SJCRH30 (cell line): ENCODE data around the gene RPS6KA3. TPM values are rescaled to one million over a fixed set of nuclear protein-coding genes. Genes with fewer than 3 reads are reported as not detected.

Source experiments
- DNase-seq, 2 experiments: peaks; one replicate each; pipeline ENCODE4 v3.0.0-alpha.2; 2015 to 2020
- H3K27ac ChIP-seq: fragments of 250-450 bp; sonication (Bioruptor Pico); 2 replicates; pipeline ENCODE4 v1.5.1; 2020; ENCODE audit warnings: mild to moderate bottlenecking, moderate library complexity
- H3K27me3 ChIP-seq: fragments of 250-450 bp; sonication (Bioruptor Pico); 2 replicates; pipeline ENCODE4 v1.5.1; 2020; ENCODE audit warnings: mild to moderate bottlenecking, moderate library complexity
- H3K36me3 ChIP-seq: fragments of 250-450 bp; sonication (Bioruptor Pico); 2 replicates; pipeline ENCODE4 v1.5.1; 2020; ENCODE audit warnings: mild to moderate bottlenecking, moderate library complexity
- H3K4me1 ChIP-seq: fragments of 250-450 bp; sonication (Bioruptor Pico); 2 replicates; pipeline ENCODE4 v1.5.1; 2020; ENCODE audit warnings: mild to moderate bottlenecking, moderate library complexity
- H3K4me3 ChIP-seq: fragments of 250-450 bp; sonication (Bioruptor Pico); 2 replicates; pipeline ENCODE4 v1.5.1; 2020; ENCODE audit warnings: mild to moderate bottlenecking, moderate library complexity
- H3K9me3 ChIP-seq: fragments of 250-450 bp; sonication (Bioruptor Pico); replicated peaks from 2 replicates; pipeline ENCODE4 v1.5.1; 2020; ENCODE audit warnings: mild to moderate bottlenecking, moderate library complexity
- total RNA-seq: library from RNA; depleted of rRNA; stranded (reverse); fragments of >200 nt; shearing (Covaris generic); gene quantifications from 2 replicates; pipeline ENCODE4 v1.2.3, GENCODE V29; 2014; rRNA removed

RPS6KA3 gene
- total RNA-seq: 89.3 and 92.0 TPM in 2 replicates

- H3K4me3 ChIP-seq: peak within 1 kb of the TSS; percentile 91
- no peaks in the 10 kb centered on the region for H3K36me3 ChIP-seq
- peak; percentile 91 for DNase-seq
- H3K27me3 ChIP-seq: no peaks in the 10 kb centered on the region
- H3K27ac ChIP-seq: peak within 1 kb of the TSS; percentile 55
- peaks cover 15% of the 10 kb centered on the region for H3K4me1 ChIP-seq
- H3K9me3 ChIP-seq: no peaks in the 10 kb centered on the region
Measured at GRCh38 chrX:20266810-20267606, at the start of gene RPS6KA3. RPS6KA3 (minus strand) TSS chrX:20266909; CDS start chrX:20266632, 277 bp downstream.

GRCh38 chrX:20315140-20315539, 48.4 kb upstream of the RPS6KA3 start:
- no peak for DNase-seq
- Histone ChIP-seq H3K4me1 (no peaks in the 10 kb centered on the region), H3K36me3 (no peaks in the 10 kb centered on the region), H3K27me3 (no peaks in the 10 kb centered on the region), H3K27ac (no peak overlapping the region), H3K4me3 (no peak overlapping the region), H3K9me3 (no peaks in the 10 kb centered on the region)

- Histone ChIP-seq H3K27me3 (no peaks in the 10 kb centered on the region), H3K27ac (no peak overlapping the region), H3K4me3 (no peak overlapping the region), H3K9me3 (no peaks in the 10 kb centered on the region), H3K36me3 (no peaks in the 10 kb centered on the region), H3K4me1 (peaks cover 2% of the 10 kb centered on the region; the same call in 1 of the 2 replicates)
- DNase-seq: no peak
Measured at GRCh38 chrX:20313899-20314298, 47.2 kb upstream of the RPS6KA3 start.

- no peak for DNase-seq
- Histone ChIP-seq H3K27ac (no peak overlapping the region), H3K4me1 (peaks cover 2% of the 10 kb centered on the region; the same call in 1 of the 2 replicates), H3K36me3 (no peaks in the 10 kb centered on the region), H3K9me3 (no peaks in the 10 kb centered on the region), H3K27me3 (no peaks in the 10 kb centered on the region), H3K4me3 (no peak overlapping the region)
Measured at GRCh38 chrX:20312018-20312417, 45.3 kb upstream of the RPS6KA3 start.

GRCh38 chrX:20311505-20311904, 44.8 kb upstream of the RPS6KA3 start:
- H3K27ac ChIP-seq: no peak overlapping the region
- no peaks in the 10 kb centered on the region for H3K36me3 ChIP-seq
- no peak overlapping the region for H3K4me3 ChIP-seq
- DNase-seq: no peak
- H3K9me3 ChIP-seq: no peaks in the 10 kb centered on the region
- no peaks in the 10 kb centered on the region for H3K27me3 ChIP-seq
- H3K4me1 ChIP-seq: peaks cover 2% of the 10 kb centered on the region; the same call in 1 of the 2 replicates

- DNase-seq: peak; percentile 13 to 43
- H3K27me3 ChIP-seq: no peaks in the 10 kb centered on the region
- no peaks in the 10 kb centered on the region for H3K36me3 ChIP-seq
- H3K4me3 ChIP-seq: no peak overlapping the region
- no peak overlapping the region for H3K27ac ChIP-seq
- no peaks in the 10 kb centered on the region for H3K9me3 ChIP-seq
- peaks cover 2% of the 10 kb centered on the region; the same call in 1 of the 2 replicates for H3K4me1 ChIP-seq
Measured at GRCh38 chrX:20309806-20310205, 43.1 kb upstream of the RPS6KA3 start.

GRCh38 chrX:20306668-20307067, 40.0 kb upstream of the RPS6KA3 start:
- H3K27ac ChIP-seq: no peak overlapping the region
- DNase-seq: no peak
- H3K4me1 ChIP-seq: peaks cover 2% of the 10 kb centered on the region; the same call in 1 of the 2 replicates
- H3K27me3 ChIP-seq: no peaks in the 10 kb centered on the region
- H3K36me3 ChIP-seq: no peaks in the 10 kb centered on the region
- H3K4me3 ChIP-seq: no peak overlapping the region
- no peaks in the 10 kb centered on the region for H3K9me3 ChIP-seq

- peaks cover 4% of the 10 kb centered on the region; the same call in 1 of the 2 replicates for H3K4me1 ChIP-seq
- H3K27ac ChIP-seq: no peak overlapping the region
- H3K9me3 ChIP-seq: no peaks in the 10 kb centered on the region
- no peaks in the 10 kb centered on the region for H3K27me3 ChIP-seq
- no peak overlapping the region for H3K4me3 ChIP-seq
- H3K36me3 ChIP-seq: no peaks in the 10 kb centered on the region
- peak in 1 of 2 experiments; percentile 5 for DNase-seq
Measured at GRCh38 chrX:20300822-20301221, 34.1 kb upstream of the RPS6KA3 start.

- DNase-seq: no peak
- H3K9me3 ChIP-seq: no peaks in the 10 kb centered on the region
- no peaks in the 10 kb centered on the region for H3K27me3 ChIP-seq
Measured at GRCh38 chrX:20294957-20295356, 28.2 kb upstream of the RPS6KA3 start.

GRCh38 chrX:20294284-20294683, 27.6 kb upstream of the RPS6KA3 start:
- no peaks in the 10 kb centered on the region for H3K27me3 ChIP-seq
- no peaks in the 10 kb centered on the region for H3K36me3 ChIP-seq
- H3K9me3 ChIP-seq: no peaks in the 10 kb centered on the region
- no peak overlapping the region for H3K27ac ChIP-seq
- H3K4me3 ChIP-seq: no peak overlapping the region
- H3K4me1 ChIP-seq: peaks cover 4% of the 10 kb centered on the region; the same call in 1 of the 2 replicates
- DNase-seq: no peak

More at GRCh38 chrX:20294957-20295356, 28.2 kb upstream of the RPS6KA3 start:
- H3K36me3 ChIP-seq: no peaks in the 10 kb centered on the region
- H3K4me1 ChIP-seq: peaks cover 4% of the 10 kb centered on the region; the same call in 1 of the 2 replicates
- no peak overlapping the region for H3K4me3 ChIP-seq
- no peak overlapping the region for H3K27ac ChIP-seq

- no peaks in the 10 kb centered on the region for H3K27me3 ChIP-seq
- H3K4me3 ChIP-seq: no peak overlapping the region
- H3K36me3 ChIP-seq: no peaks in the 10 kb centered on the region
- 0 out of 2 replicates have a peak, but pooled peaks cover 4% of the 10 kb centered on the region for H3K9me3 ChIP-seq
- no peak for DNase-seq
- H3K4me1 ChIP-seq: no peaks in the 10 kb centered on the region
- no peak overlapping the region for H3K27ac ChIP-seq
Measured at GRCh38 chrX:20285511-20285910, 18.8 kb upstream of the RPS6KA3 start.

- Histone ChIP-seq H3K9me3 (0 out of 2 replicates have a peak, but pooled peaks cover 4% of the 10 kb centered on the region), H3K4me3 (no peak overlapping the region), H3K27ac (no peak overlapping the region), H3K27me3 (no peaks in the 10 kb centered on the region), H3K4me1 (no peaks in the 10 kb centered on the region), H3K36me3 (no peaks in the 10 kb centered on the region)
- DNase-seq: no peak
Measured at GRCh38 chrX:20284992-20285391, 18.3 kb upstream of the RPS6KA3 start.

GRCh38 chrX:20284444-20284843, 17.7 kb upstream of the RPS6KA3 start:
- no peaks in the 10 kb centered on the region for H3K27me3 ChIP-seq
- H3K36me3 ChIP-seq: no peaks in the 10 kb centered on the region
- no peak overlapping the region for H3K4me3 ChIP-seq
- DNase-seq: no peak
- no peaks in the 10 kb centered on the region for H3K4me1 ChIP-seq
- H3K27ac ChIP-seq: no peak overlapping the region
- H3K9me3 ChIP-seq: 0 out of 2 replicates have a peak, but pooled peaks cover 4% of the 10 kb centered on the region

GRCh38 chrX:20280938-20281337, 14.2 kb upstream of the RPS6KA3 start:
- no peaks in the 10 kb centered on the region for H3K9me3 ChIP-seq
- H3K36me3 ChIP-seq: no peaks in the 10 kb centered on the region
- no peak overlapping the region for H3K4me3 ChIP-seq
- no peak overlapping the region for H3K27ac ChIP-seq
- no peak for DNase-seq
- no peaks in the 10 kb centered on the region for H3K27me3 ChIP-seq
- no peaks in the 10 kb centered on the region for H3K4me1 ChIP-seq

GRCh38 chrX:20274121-20274520, 7.4 kb upstream of the RPS6KA3 start:
- Histone ChIP-seq H3K27ac (no peak overlapping the region), H3K4me3 (no peak overlapping the region), H3K36me3 (no peaks in the 10 kb centered on the region), H3K9me3 (0 out of 2 replicates have a peak, but pooled peaks cover 4% of the 10 kb centered on the region), H3K4me1 (no peaks in the 10 kb centered on the region), H3K27me3 (no peaks in the 10 kb centered on the region)
- DNase-seq: no peak
